ENCODE results near the gene TSPAN9. TPM values are rescaled to one million over a fixed set of nuclear protein-coding genes. Genes with fewer than 3 reads are reported as not detected.

The TSPAN9 gene
- total and polyA plus RNA-seq, 10 of the 15 experiments (the other 5 are each of a cell fraction or from before 2014, with no cell fraction given), result 0.03 to 1.0 (median 0.12) TPM; not detected in 5

- no peak overlapping the region for H3K9ac ChIP-seq (ENCODE audit: control insufficient read depth, insufficient read depth, low read length)
- RAD21 ChIA-PET (ENCODE audit: unreplicated experiment), result interaction anchor here (1.6 kb wide), 1 partner anchor 11 kb away, joined by 4 read pairs; no protein-coding TSS in a partner anchor
- WGBS (ENCODE audit: insufficient coverage, insufficient replicate concordance, low lambda C conversion rate, missing lambda C conversion rate), result 35% methylated on average over 8 of the region's 8 CpGs
- no peak for TF ChIP-seq POLR2AphosphoS5 (IDR thresholded peaks at IDR 0.05; ENCODE audit: low read length)
- TF ChIP-seq SMAD1 (IDR thresholded peaks at IDR 0.05; ENCODE audit: low read depth, partially characterized antibody), result no peak
- no peak for TF ChIP-seq HCFC1 (IDR thresholded peaks at IDR 0.05; ENCODE audit: low read length)
- no peak for TF ChIP-seq TARDBP (IDR thresholded peaks at IDR 0.05; ENCODE audit: borderline replicate concordance)
- no peak for TF ChIP-seq BHLHE40 (IDR thresholded peaks at IDR 0.05; ENCODE audit: borderline replicate concordance in 1 of 2, low read depth in 2 of 2, low read length in 1 of 2)
- TF ChIP-seq NR2F1 (conservative IDR thresholded peaks at IDR 0.05), result no peak
- TF ChIP-seq ZBTB4 (CRISPR knock-in tag; IDR thresholded peaks at IDR 0.05), result no peak
- no peak for TF ChIP-seq FOXM1 (IDR thresholded peaks at IDR 0.05; ENCODE audit: low read depth, low read length)
- TF ChIP-seq IRF5 (IDR thresholded peaks at IDR 0.05; ENCODE audit: borderline replicate concordance), result no peak
- TF ChIP-seq KDM1A (IDR thresholded peaks at IDR 0.05; ENCODE audit: borderline replicate concordance), result no peak
- TF ChIP-seq ZBTB33 (IDR thresholded peaks at IDR 0.05), result no peak
- no peak for TF ChIP-seq JUND (IDR thresholded peaks at IDR 0.05; ENCODE audit: low read depth, low read length)
- no peak for TF ChIP-seq MYC (IDR thresholded peaks at IDR 0.05; ENCODE audit: insufficient read depth, insufficient read length, insufficient replicate concordance, low read length, severe bottlenecking)
- TF ChIP-seq DPF2 (IDR thresholded peaks at IDR 0.05), result no peak
- no peak for TF ChIP-seq SMAD5 (IDR thresholded peaks at IDR 0.05; ENCODE audit: low read depth)
- no peak overlapping the region for H3K4me2 ChIP-seq (ENCODE audit: control insufficient read depth, insufficient read depth)
- CTCF ChIA-PET, result interaction anchor here (0.9 kb wide), 1 partner anchor 11 kb away, joined by 3 read pairs; no protein-coding TSS in a partner anchor
- FAIRE-seq, result no peak
- no peak overlapping the region for H3K27ac ChIP-seq (ENCODE audit: control insufficient read depth, insufficient read depth)
- no peak overlapping the region for H2AFZ ChIP-seq (ENCODE audit: control insufficient read depth, low read depth, low read length)
- H3K4me3 ChIP-seq, result no peak overlapping the region
- no peaks in the 10 kb centered on the region for H3K79me2 ChIP-seq (ENCODE audit: control insufficient read depth, insufficient read depth, low read length)
- in situ Hi-C loops (cut with MboI) (no loop called here), intact Hi-C loops (cut with micrococcal nuclease; ENCODE audit: unreplicated experiment) (no loop called here)
- POLR2A ChIA-PET, result no interaction called here
- no TSS peak for BruUV-seq (replicated peaks)
- H3K4me1 ChIP-seq (ENCODE audit: control insufficient read depth, insufficient read depth, low read length), result no peaks in the 10 kb centered on the region
- SMC1A ChIA-PET (ENCODE audit: uncharacterized antibody, unreplicated experiment), result no interaction called here
- DNase-seq (ENCODE audit: low read depth, low spot score), result no peak
- H4K20me1 ChIP-seq (ENCODE audit: control insufficient read depth, insufficient read depth), result no peaks in the 10 kb centered on the region
- no peaks in the 10 kb centered on the region for H3K9me3 ChIP-seq (replicated peaks; ENCODE audit: control insufficient read depth, insufficient read depth, low read length)
- H3K27me3 ChIP-seq (replicated peaks in 1 of 2; ENCODE audit: control insufficient read depth in 2 of 2, insufficient read depth in 2 of 2, low read length in 1 of 2), result peaks cover 9 to 19% of the 10 kb centered on the region in 2 experiments
- ATAC-seq, result no peak
- H3K36me3 ChIP-seq (ENCODE audit: control insufficient read depth in 2 of 2, insufficient read depth in 2 of 2, low read length in 1 of 2), result no peaks in the 10 kb centered on the region
Measured at GRCh38 chr12:3197131-3197818, 120.1 kb downstream of the TSPAN9 start.
